A549 (cell line): Measurements from ENCODE around the gene IL17D. TPM values are rescaled to one million over a fixed set of nuclear protein-coding genes. Genes with fewer than 3 reads are reported as not detected.

Experiments used
- ATAC-seq, 2 experiments: fragments of 200-7000 bp in 1 of 2; fragments of >200 bp in 1 of 2; cut with Nextera tagmentation in 1 of 2; cut with Tn5 transposase in 1 of 2; 3 replicates each; pipeline versions ENCODE4 v1.8.0 to v1.9.1; 2018 to 2020; ENCODE audit warnings: mild to moderate bottlenecking in 1 of 2, moderate library complexity in 1 of 2
- CTCF ChIA-PET: fragments of 300-600 bp; sonication (Branson Sonifier 250); formaldehyde crosslinking; extraction: SDS; loops from one replicate; lab custom pipeline; 2021; ENCODE audit warnings: antibody characterized with exemption, inconsistent platforms; lab: Yijun Ruan, JAX
- POLR2A ChIA-PET: fragments of 350-600 bp; formaldehyde crosslinking; extraction: SDS; loops from one replicate; lab custom pipeline; 2021; ENCODE audit warnings: antibody characterized with exemption, inconsistent platforms; lab: Yijun Ruan, JAX
- DNase-seq, 2 experiments: peaks; one replicate each; pipeline versions ENCODE4 v3.0.0 to v3.0.0-alpha.2; 2011 to 2016; ENCODE audit warnings: low read depth in 1 of 2, low spot score in 1 of 2
- FAIRE-seq: peaks from 2 replicates; lab custom pipeline; 2011; peaks lifted over from hg19 to GRCh38; lab: Jason Lieb, UNC
- H3K27ac ChIP-seq, 2 experiments: fragments of >200 bp; sonication (Bioruptor Twin); formaldehyde crosslinking; 3 replicates each; pipeline ENCODE4 v1.5.1; 2016 to 2017
- H3K4me1 ChIP-seq: fragments of >200 bp; sonication (Bioruptor Twin); formaldehyde crosslinking; 3 replicates; pipeline ENCODE4 v1.6.1; 2016
- H3K4me2 ChIP-seq: fragments of >200 bp; sonication (Bioruptor Twin); formaldehyde crosslinking; 3 replicates; pipeline ENCODE4 v1.6.1; 2016
- H3K4me3 ChIP-seq: fragments of >200 bp; sonication (Bioruptor Twin); formaldehyde crosslinking; 3 replicates; pipeline ENCODE4 v1.5.1; 2016
- H3K9me3 ChIP-seq: fragments of >200 bp; sonication (Bioruptor Twin); formaldehyde crosslinking; 3 replicates; pipeline ENCODE4 v1.6.1; 2016
- CTCF ChIP-seq: fragments of >200 bp; sonication (Bioruptor Twin); formaldehyde crosslinking; IDR thresholded peaks from 3 replicates; pipeline ENCODE4 v1.5.1; 2016
- E2F6 ChIP-seq: IDR thresholded peaks from 2 replicates; pipeline ENCODE4 v1.6.1; 2012; ENCODE audit warnings: low read depth, borderline replicate concordance
- EP300 ChIP-seq, 2 experiments: fragments of >200 bp; sonication (Bioruptor Twin); formaldehyde crosslinking; IDR thresholded peaks; 2 replicates in 1 of 2; 3 replicates in 1 of 2; pipeline ENCODE4 v1.6.1; 2016 to 2017
- FOSL2 ChIP-seq, 2 experiments: fragments of 450-650 bp in 1 of 2; fragments of >200 bp in 1 of 2; sonication (Bioruptor Twin) in 1 of 2; formaldehyde crosslinking; IDR thresholded peaks; 2 replicates each; pipeline versions ENCODE4 v1.5.0 to v1.6.1; 2016 to 2020; ENCODE audit warnings: mild to moderate bottlenecking in 1 of 2, moderate library complexity in 1 of 2
- FOXS1 ChIP-seq: fragments of 250-450 bp; sonication (Bioruptor Pico); IDR thresholded peaks from 2 replicates; pipeline ENCODE4 v1.5.0; 2020; ENCODE audit warnings: mild to moderate bottlenecking, moderate library complexity
- HEYL ChIP-seq: fragments of 250-450 bp; sonication (Bioruptor Pico); IDR thresholded peaks from 2 replicates; pipeline ENCODE4 v1.8.0; 2021; ENCODE audit warnings: mild to moderate bottlenecking, moderate library complexity
- HMGXB4 ChIP-seq: fragments of 250-450 bp; sonication (Bioruptor Pico); IDR thresholded peaks from 2 replicates; pipeline ENCODE4 v1.5.0; 2021; ENCODE audit warnings: mild to moderate bottlenecking, moderate library complexity, borderline replicate concordance
- HOXA7 ChIP-seq: fragments of 250-450 bp; sonication (Bioruptor Pico); IDR thresholded peaks from 2 replicates; pipeline ENCODE4 v1.5.0; 2020; ENCODE audit warnings: mild to moderate bottlenecking, moderate library complexity
- HOXB5 ChIP-seq: fragments of 250-450 bp; sonication (Bioruptor Pico); IDR thresholded peaks from 2 replicates; pipeline ENCODE4 v1.5.0; 2020; ENCODE audit warnings: mild to moderate bottlenecking, moderate library complexity
- KDM1A ChIP-seq: fragments of 200-600 bp; sonication (generic); IDR thresholded peaks from 2 replicates; pipeline ENCODE4 v1.6.1; 2016; ENCODE audit warnings: low read depth, mild to moderate bottlenecking
- MAFK ChIP-seq: fragments of 450-650 bp; IDR thresholded peaks from 2 replicates; pipeline ENCODE4 v1.6.1; 2014; ENCODE audit not compliant: partially characterized antibody
- NPAS2 ChIP-seq: fragments of 250-450 bp; sonication (Bioruptor Pico); IDR thresholded peaks from 2 replicates; pipeline ENCODE4 v1.8.0; 2022; ENCODE audit warnings: mild to moderate bottlenecking, moderate library complexity, borderline replicate concordance
- PHF8 ChIP-seq: fragments of 200-600 bp; sonication (generic); IDR thresholded peaks from 2 replicates; pipeline ENCODE4 v1.6.1; 2016; ENCODE audit warnings: low read depth, mild to moderate bottlenecking, antibody characterized with exemption, moderate library complexity, borderline replicate concordance
- RAD21 ChIP-seq, 2 experiments: fragments of >200 bp in 1 of 2; sonication (Bioruptor Twin) in 1 of 2; formaldehyde crosslinking in 1 of 2; IDR thresholded peaks in 1 of 2; conservative IDR thresholded peaks in 1 of 2; 2 replicates in 1 of 2; 3 replicates in 1 of 2; pipeline ENCODE4 v1.6.1; 2012 to 2018; ENCODE audit warnings: inconsistent platforms in 1 of 2
- RARB ChIP-seq: fragments of 250-450 bp; sonication (Bioruptor Pico); IDR thresholded peaks from 2 replicates; pipeline ENCODE4 v1.8.0; 2021; ENCODE audit warnings: mild to moderate bottlenecking, moderate library complexity
- RCOR1 ChIP-seq: fragments of 150-350 bp; IDR thresholded peaks from 2 replicates; pipeline ENCODE4 v1.6.1; 2014; ENCODE audit warnings: antibody characterized with exemption, low read length, low read depth
- SMC3 ChIP-seq: fragments of >200 bp; sonication (Bioruptor Twin); formaldehyde crosslinking; IDR thresholded peaks from 3 replicates; pipeline ENCODE4 v1.6.1; 2018; ENCODE audit warnings: inconsistent platforms
- TFCP2L1 ChIP-seq: fragments of 250-450 bp; sonication (Bioruptor Pico); IDR thresholded peaks from 2 replicates; pipeline ENCODE4 v1.5.0; 2021; ENCODE audit warnings: mild to moderate bottlenecking
- USF2 ChIP-seq: fragments of 450-650 bp; IDR thresholded peaks from 2 replicates; pipeline ENCODE4 v1.6.1; 2014; ENCODE audit warnings: antibody characterized with exemption
- ZNF302 ChIP-seq: fragments of 250-450 bp; sonication (Bioruptor Pico); IDR thresholded peaks from 2 replicates; pipeline ENCODE4 v1.9.0; 2021; ENCODE audit warnings: inconsistent platforms, mild to moderate bottlenecking, moderate library complexity
- ZSCAN20 ChIP-seq: fragments of 250-450 bp; sonication (Bioruptor Pico); IDR thresholded peaks from 2 replicates; pipeline ENCODE4 v1.8.0; 2022; ENCODE audit warnings: mild to moderate bottlenecking, moderate library complexity
- WGBS: methylation state at CpG from one replicate; pipeline ENCODE4 v1.1.6; 2017; ENCODE audit errors: missing lambda C conversion rate; 5-methylcytosine and 5-hydroxymethylcytosine counted together
- polyA plus RNA-seq, 4 experiments: library from polyadenylated mRNA; depleted of rRNA in 3 of 4; stranded (reverse); fragments of >200 nt; fragmentation: RNase III in 1 of 4; extraction: RNeasy Plus Mini Kit Qiagen cat#74134 plus additional on column Dnase treatment in 1 of 4; gene quantifications; 2 replicates in 3 of 4; 3 replicates in 1 of 4; pipeline ENCODE4 v1.2.3, GENCODE V29; 2011 to 2017

IL17D gene
- polyA plus RNA-seq, 2 of the 4 experiments (the other 2 are of a cell fraction) = 0.30 to 0.44 TPM

- DNase-seq (no peak), FAIRE-seq (no peak)
- POLR2A ChIA-PET = no interaction called here
- TF ChIP-seq KDM1A (no peak), ZSCAN20 (CRISPR knock-in tag) (no peak), CTCF (no peak), E2F6 (no peak), USF2 (no peak), TFCP2L1 (no peak), HEYL (CRISPR knock-in tag) (no peak), FOXS1 (CRISPR knock-in tag) (no peak), NPAS2 (CRISPR knock-in tag) (no peak), PHF8 (no peak), MAFK (no peak), EP300 (IDR thresholded peaks at IDR 0.05) (no peak), RAD21 (conservative IDR thresholded peaks at IDR 0.05 in 1 of 2, IDR thresholded peaks at IDR 0.05 in 1 of 2) (no peak), HOXB5 (CRISPR knock-in tag) (no peak), FOSL2 (IDR thresholded peaks at IDR 0.05) (no peak), FOSL2 (CRISPR knock-in tag; IDR thresholded peaks at IDR 0.05) (no peak), HMGXB4 (CRISPR knock-in tag) (no peak), SMC3 (no peak), RARB (CRISPR knock-in tag) (no peak)
- TF ChIP-seq, all 56 proteins: peak for 0
- Histone ChIP-seq H3K4me3 (no peak overlapping the region), H3K4me1 (peaks cover 20% of the 10 kb centered on the region), H3K27ac (no peak overlapping the region), H3K9me3 (no peaks in the 10 kb centered on the region), H3K4me2 (no peak overlapping the region)
- CTCF ChIA-PET = interaction anchor here (0.6 kb wide), 1 partner anchor 145 kb away, joined by 3 read pairs; no protein-coding TSS in a partner anchor
- no peak for ATAC-seq
- 80% methylated on average over 5 of the region's 5 CpGs for WGBS
These were observed 3.2 kb downstream of the IL17D start for GRCh38 chr13:20706661-20707060.

GRCh38 chr13:20708216-20708615 is 4.7 kb downstream of the IL17D start:
- ATAC-seq = no peak
- ChIA-PET CTCF (interaction anchor here (1.0 kb wide), 1 partner anchor 217 kb away, joined by 4 read pairs; no protein-coding TSS in a partner anchor), POLR2A (no interaction called here)
- 74% methylated on average over 2 of the region's 2 CpGs for WGBS
- Histone ChIP-seq H3K27ac (no peak overlapping the region), H3K9me3 (no peaks in the 10 kb centered on the region), H3K4me1 (peaks cover 10% of the 10 kb centered on the region; the same call in 2 of the 3 replicates), H3K4me2 (no peak overlapping the region), H3K4me3 (no peak overlapping the region)
- FAIRE-seq = no peak
- TF ChIP-seq RCOR1 (no peak), USF2 (no peak), KDM1A (no peak), HMGXB4 (CRISPR knock-in tag) (no peak), EP300 (IDR thresholded peaks at IDR 0.05) (no peak), ZNF302 (CRISPR knock-in tag) (no peak), HOXA7 (CRISPR knock-in tag) (no peak)
- no peak for DNase-seq
